Subcutaneous adipose tissue (tissue), 4 donors: ENCODE measurements around the gene KRT2. TPM values are rescaled to one million over a fixed set of nuclear protein-coding genes. Genes with fewer than 3 reads are reported as not detected.

ENCODE experiments used
- CTCF ChIP-seq: fragments of 450-650 bp; IDR thresholded peaks from one replicate; pipeline ENCODE4 v1.5.1; 2016; ENCODE audit warnings: low read depth, mild to moderate bottlenecking, control low read depth, antibody characterized with exemption, moderate library complexity
- total RNA-seq, 4 donors: library from RNA; depleted of rRNA; stranded (reverse); fragments of >200 nt; gene quantifications; one replicate each; pipeline ENCODE4 v1.1.0, GENCODE V29; 2016

The KRT2 gene
- total RNA-seq, 4 donors from 2014 or later, result not detected

GRCh38 chr12:52627395-52628110 lies 24.5 kb downstream of the KRT2 start:
- TF ChIP-seq CTCF, result no peak

GRCh38 chr12:52622349-52622748 lies 29.7 kb downstream of the KRT2 start:
- no peak for TF ChIP-seq CTCF

GRCh38 chr12:52618866-52619265 lies 33.1 kb downstream of the KRT2 start:
- no peak for TF ChIP-seq CTCF

DNA sequence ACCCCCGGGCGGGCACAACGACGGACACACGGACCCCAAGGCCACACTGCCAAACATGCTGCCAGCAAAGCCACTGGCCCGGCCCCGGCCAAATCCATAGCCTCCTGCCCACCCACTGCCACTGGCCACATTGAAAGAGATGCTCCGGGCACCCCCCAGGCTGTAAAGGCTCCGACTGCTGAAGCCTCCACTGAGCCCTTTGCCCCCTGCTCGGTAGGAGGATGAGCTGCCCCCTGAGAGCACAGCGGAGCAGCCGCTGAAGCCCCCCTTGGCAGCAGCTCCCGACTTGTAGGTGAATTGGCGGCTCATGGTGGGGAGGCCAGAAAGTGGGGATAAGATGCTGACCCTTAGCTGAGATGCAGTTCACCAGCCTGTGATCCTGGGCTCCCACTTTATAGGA lies 33.8 kb downstream of the KRT2 start, which contains the start of gene KRT73:
Gene KRT73, minus strand, starts transcription at position 344 of the 400 bp plus-strand sequence. Its CDS starts 35 bp downstream, at position 309.
- TF ChIP-seq CTCF, result no peak

DNA sequence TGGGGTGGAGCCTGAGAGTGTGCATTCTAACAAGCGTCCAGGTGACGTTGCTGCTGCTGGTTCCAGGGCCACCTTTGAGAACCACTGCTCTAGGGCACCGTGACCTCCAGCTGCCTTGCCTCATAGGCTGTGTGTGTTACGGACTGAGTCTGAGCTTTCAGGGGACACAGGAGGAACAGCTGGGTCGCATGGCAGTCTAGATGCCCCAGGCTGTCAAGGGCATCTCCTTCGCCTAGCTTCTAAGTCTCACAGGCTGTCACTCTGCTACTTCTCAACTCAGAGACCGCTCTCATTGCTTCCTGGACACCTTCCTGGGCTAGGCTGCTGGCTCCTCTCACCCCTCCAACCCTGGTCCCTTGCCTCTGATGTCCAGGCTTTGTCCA lies 34.6 kb downstream of the KRT2 start:
- no peak for TF ChIP-seq CTCF

GRCh38 chr12:52616680-52617402 lies 35.2 kb downstream of the KRT2 start:
- TF ChIP-seq CTCF, result no peak

GRCh38 chr12:52615912-52616311 lies 36.1 kb downstream of the KRT2 start:
- TF ChIP-seq CTCF, result no peak
